Nephron (organoid): ENCODE measurements around the gene IFT22.

Experiments
- H3K27ac Mint-ChIP-seq, 3 experiments: 2 replicates each; pipeline ENCODE4 v1.8.0; 2020; ENCODE audit warnings: mixed read lengths in 3 of 3, mild to moderate bottlenecking in 2 of 3, moderate library complexity in 1 of 3
- H3K27me3 Mint-ChIP-seq: 2 replicates; pipeline ENCODE4 v1.8.0; 2021; ENCODE audit warnings: low read depth, mild to moderate bottlenecking, moderate library complexity, mixed read lengths
- H3K36me3 Mint-ChIP-seq: 2 replicates; pipeline ENCODE4 v1.8.0; 2020; ENCODE audit warnings: low read depth, mixed read lengths
- H3K4me1 Mint-ChIP-seq: 2 replicates; pipeline ENCODE4 v1.8.0; 2020; ENCODE audit warnings: mixed read lengths
- H3K4me3 Mint-ChIP-seq, 3 experiments: 2 replicates each; pipeline ENCODE4 v1.8.0; 2020; ENCODE audit warnings: mild to moderate bottlenecking in 3 of 3, mixed read lengths in 3 of 3, moderate library complexity in 2 of 3
- H3K9me3 Mint-ChIP-seq: 2 replicates; pipeline ENCODE4 v1.8.0; 2020; ENCODE audit warnings: mixed read lengths
- TF ChIP-seq, protein P1 (sequence below), 3 experiments: fragments of 200-600 bp; sonication (generic); IDR thresholded peaks; one replicate each; pipeline ENCODE4 v1.5.0; 2021; ENCODE audit warnings: antibody characterized with exemption in 3 of 3; ENCODE audit not compliant: unreplicated experiment in 3 of 3

The IFT22 gene

GRCh38 chr7:101328159-101328558, 6.5 kb upstream of the IFT22 start:
- Mint-ChIP-seq H3K36me3 (no peaks in the 10 kb centered on the region), H3K4me1 (peaks cover 9% of the 10 kb centered on the region), H3K4me3 (no peak overlapping the region), H3K27ac (no peak overlapping the region), H3K9me3 (no peaks in the 10 kb centered on the region), H3K27me3 (peaks cover 4% of the 10 kb centered on the region)
- TF ChIP-seq, protein P1, sequence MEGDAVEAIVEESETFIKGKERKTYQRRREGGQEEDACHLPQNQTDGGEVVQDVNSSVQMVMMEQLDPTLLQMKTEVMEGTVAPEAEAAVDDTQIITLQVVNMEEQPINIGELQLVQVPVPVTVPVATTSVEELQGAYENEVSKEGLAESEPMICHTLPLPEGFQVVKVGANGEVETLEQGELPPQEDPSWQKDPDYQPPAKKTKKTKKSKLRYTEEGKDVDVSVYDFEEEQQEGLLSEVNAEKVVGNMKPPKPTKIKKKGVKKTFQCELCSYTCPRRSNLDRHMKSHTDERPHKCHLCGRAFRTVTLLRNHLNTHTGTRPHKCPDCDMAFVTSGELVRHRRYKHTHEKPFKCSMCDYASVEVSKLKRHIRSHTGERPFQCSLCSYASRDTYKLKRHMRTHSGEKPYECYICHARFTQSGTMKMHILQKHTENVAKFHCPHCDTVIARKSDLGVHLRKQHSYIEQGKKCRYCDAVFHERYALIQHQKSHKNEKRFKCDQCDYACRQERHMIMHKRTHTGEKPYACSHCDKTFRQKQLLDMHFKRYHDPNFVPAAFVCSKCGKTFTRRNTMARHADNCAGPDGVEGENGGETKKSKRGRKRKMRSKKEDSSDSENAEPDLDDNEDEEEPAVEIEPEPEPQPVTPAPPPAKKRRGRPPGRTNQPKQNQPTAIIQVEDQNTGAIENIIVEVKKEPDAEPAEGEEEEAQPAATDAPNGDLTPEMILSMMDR (IDR thresholded peaks at IDR 0.05; ENCODE audit: unreplicated experiment in 3 of 3): no peak

DNA sequence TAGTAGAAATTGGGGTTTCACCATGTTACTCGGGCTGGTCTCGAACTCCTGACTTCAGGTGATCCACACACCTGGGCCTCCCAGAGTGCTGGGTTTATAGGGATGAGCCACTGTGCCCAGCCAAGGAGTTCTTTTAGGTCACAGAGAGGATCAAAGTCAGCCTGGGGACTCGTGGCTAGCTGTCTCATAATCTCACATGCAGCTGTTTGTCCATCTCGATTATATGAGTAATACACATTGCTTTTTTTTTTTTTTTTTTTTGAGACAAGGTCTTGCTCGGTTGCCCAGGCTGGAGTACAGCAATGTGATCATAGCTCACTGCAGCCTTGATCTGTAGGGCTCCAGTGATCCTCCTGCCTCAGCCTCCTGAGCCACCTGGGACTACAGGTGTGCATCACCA, 2.2 kb downstream of the IFT22 start:
- Mint-ChIP-seq H3K9me3 (no peaks in the 10 kb centered on the region), H3K4me1 (peaks cover 11% of the 10 kb centered on the region), H3K27ac (no peak overlapping the region), H3K27me3 (no peaks in the 10 kb centered on the region), H3K4me3 (peak overlapping the region in 2 of 3 experiments; percentile 11 to 40), H3K36me3 (peaks cover 34% of the 10 kb centered on the region)
- TF ChIP-seq, protein P1 (IDR thresholded peaks at IDR 0.05; ENCODE audit: unreplicated experiment in 3 of 3): no peak

GRCh38 chr7:101315336-101315735, 6.3 kb downstream of the IFT22 start:
- Mint-ChIP-seq H3K36me3 (peaks cover 63% of the 10 kb centered on the region), H3K4me3 (no peak overlapping the region), H3K27me3 (no peaks in the 10 kb centered on the region), H3K27ac (no peak overlapping the region), H3K4me1 (no peaks in the 10 kb centered on the region), H3K9me3 (peaks cover 6% of the 10 kb centered on the region)
- TF ChIP-seq, protein P1 (IDR thresholded peaks at IDR 0.05; ENCODE audit: unreplicated experiment in 3 of 3): peak; percentile 60 to 66 (median 66)

- H3K4me1 Mint-ChIP-seq: peaks cover 11% of the 10 kb centered on the region
- peak overlapping the region; percentile 92 to 97 (median 95) for H3K4me3 Mint-ChIP-seq
- TF ChIP-seq, protein P1 (IDR thresholded peaks at IDR 0.05; ENCODE audit: unreplicated experiment in 3 of 3): peak; percentile 14 to 21 (median 18)
- peaks cover 35% of the 10 kb centered on the region for H3K27me3 Mint-ChIP-seq
- H3K9me3 Mint-ChIP-seq: peaks cover 28% of the 10 kb centered on the region
- peaks cover 31% of the 10 kb centered on the region for H3K36me3 Mint-ChIP-seq
- H3K27ac Mint-ChIP-seq: peak overlapping the region; percentile 40 to 91 (median 89)
Measured at GRCh38 chr7:101308245-101309085, 13.1 kb downstream of the IFT22 start.

DNA sequence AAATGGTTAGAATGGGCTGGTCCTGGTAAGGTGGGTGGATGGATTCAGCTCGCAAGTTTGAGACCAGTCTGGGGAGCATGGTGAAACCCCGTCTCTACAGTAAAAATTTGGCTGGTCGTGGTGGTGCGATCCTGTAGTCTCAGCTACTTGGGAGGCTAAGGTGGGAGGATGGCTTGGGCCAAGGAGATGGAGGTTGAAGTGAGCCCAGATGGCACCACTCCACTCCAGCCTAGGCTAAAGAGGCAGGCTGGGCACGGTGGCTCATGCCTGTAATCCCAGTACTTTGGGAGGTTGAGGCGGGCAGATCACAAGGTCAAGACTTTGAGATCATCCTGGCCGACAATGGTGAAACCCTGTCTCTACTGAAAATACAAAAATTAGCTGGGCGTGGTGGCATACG, 15.3 kb downstream of the IFT22 start:
- peak overlapping the region; percentile 25 to 46 (median 30) for H3K4me3 Mint-ChIP-seq
- peaks cover 11% of the 10 kb centered on the region for H3K4me1 Mint-ChIP-seq
- peaks cover 30% of the 10 kb centered on the region for H3K9me3 Mint-ChIP-seq
- TF ChIP-seq, protein P1 (IDR thresholded peaks at IDR 0.05; ENCODE audit: unreplicated experiment in 3 of 3): no peak
- peaks cover 43% of the 10 kb centered on the region for H3K27me3 Mint-ChIP-seq
- H3K27ac Mint-ChIP-seq: no peak overlapping the region
- peaks cover 19% of the 10 kb centered on the region for H3K36me3 Mint-ChIP-seq
